NCI-H774 (cell line): ENCODE measurements around the gene DNLZ.

Experiments
- DNase-seq: peaks from one replicate; lab custom pipeline; 2025; lab: John Stamatoyannopoulos, UW

DNLZ gene

GRCh38 chr9:136395345-136396218 lies 32.0 kb upstream of the DNLZ start:
- DNase-seq, result no peak

GRCh38 chr9:136395020-136395340 lies 31.4 kb upstream of the DNLZ start:
- no peak for DNase-seq

DNA sequence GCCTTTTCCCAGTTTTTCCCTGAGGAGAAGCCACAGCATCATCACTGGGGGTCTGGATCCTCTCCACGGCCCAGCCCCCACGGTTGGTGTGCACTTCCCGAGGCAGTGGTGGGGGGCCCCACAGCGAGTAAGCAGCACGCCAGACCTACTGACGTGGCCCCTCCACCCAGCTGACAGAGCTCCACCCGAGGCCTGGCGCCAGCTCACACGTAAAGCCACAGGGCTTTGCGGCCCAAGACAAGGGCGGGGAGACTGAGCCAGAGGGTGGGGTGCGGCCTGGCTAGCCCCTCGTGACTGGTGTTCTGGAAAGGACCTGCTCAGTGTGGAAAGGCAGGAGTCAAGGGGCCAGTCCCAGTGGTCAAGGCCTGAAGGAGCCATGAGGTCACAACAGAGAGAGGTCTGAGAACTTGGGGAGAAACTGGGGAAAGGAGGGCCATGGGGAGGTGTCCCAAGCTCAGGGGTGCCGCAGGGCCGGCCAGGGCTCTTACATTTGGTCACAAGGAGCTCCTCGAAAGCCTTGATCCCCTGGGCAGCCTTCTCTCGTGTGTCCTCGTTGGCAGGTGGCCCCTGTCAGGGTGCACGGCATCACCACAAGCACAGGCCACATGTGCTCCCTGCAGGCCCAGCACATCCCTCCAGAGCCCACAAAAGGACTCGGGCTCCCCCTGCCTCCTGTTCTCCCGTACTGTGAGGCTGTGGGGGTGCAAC lies 30.9 kb upstream of the DNLZ start:
- DNase-seq, result no peak

- DNase-seq, result no peak
Observed at GRCh38 chr9:136393531-136393930, 30.0 kb upstream of the DNLZ start.

DNA sequence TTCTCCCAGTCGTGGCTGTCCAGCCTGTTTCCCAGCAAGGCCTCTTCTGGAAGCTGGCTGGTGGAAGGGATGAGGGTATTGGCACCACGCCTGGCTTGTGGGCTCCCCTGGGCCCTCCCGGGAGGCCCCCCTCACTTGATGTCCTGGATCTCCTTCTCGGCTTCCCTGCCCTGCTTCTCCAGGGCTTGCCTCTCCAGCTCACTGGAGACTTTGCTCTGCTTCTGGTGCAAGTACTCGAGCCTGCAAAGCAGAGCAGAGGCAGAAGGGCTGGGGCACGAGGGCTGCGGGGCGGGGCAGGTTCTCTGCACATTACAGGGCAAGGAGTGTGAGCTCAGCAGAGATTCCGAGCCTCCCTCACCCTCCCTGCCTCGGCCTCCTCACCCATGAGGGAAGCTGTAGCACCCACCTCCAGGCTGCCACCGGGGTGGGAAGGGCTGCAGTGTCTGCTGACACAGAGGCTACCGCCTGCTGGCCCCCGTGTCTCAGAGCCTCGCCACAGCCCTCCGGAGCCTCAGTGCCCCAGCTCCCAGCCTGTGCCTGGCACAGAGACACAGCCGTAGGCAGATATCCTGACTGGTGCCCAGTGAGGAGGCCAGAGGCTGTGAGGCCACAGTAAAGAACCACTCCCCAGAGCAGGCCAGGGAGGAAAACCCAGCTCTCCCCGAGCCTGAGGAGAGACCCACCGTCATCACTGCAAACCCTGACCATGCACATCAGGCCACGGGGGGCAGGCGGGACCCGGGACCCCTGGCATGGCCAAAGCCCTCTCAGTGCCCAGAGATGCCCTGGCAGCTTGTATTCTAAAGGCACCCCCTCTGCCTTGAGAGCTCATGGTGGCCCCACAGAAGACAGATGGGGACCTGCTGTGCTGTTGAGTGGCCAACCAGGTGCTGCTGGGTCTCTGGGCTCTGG lies 29.2 kb upstream of the DNLZ start:
- no peak for DNase-seq

DNA sequence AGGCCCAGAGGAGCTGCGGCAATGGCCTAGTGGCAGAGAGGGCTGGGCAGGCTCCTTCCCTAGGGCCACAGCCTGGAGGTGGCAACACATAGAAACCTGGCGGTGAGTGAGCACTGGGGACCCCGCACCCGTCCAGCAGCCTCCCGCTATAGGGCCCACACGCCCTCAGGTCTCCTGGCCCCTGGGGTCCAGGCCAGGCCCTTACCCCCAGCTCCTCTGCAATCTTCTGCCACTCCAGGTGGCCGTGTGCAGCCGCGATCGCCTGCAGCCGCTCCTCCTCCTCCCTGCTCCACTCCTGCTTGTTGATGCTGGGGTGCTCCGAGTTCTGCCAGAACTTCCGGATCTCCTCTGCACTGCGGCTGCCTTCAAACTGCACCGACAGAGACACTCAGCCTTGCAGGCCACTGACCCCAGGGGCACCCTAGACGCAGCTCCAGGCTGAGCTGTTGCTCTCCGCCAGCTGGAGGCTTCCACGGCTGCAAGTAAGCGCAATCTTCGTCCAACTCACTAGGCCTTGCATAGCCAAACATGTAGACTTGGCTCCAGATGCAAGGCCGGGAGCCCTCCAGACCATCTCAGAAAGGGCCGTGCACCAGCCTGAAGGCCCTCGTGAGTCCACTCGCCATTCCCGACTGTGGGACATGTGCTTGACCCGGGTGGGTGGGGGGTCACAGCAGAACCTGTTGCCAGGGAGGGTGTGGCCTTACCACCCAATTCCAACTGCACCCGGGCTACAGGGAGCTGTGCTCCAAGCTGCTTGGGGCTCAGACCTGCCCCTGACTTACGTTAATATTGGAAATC lies 28.4 kb upstream of the DNLZ start:
- no peak for DNase-seq

DNA sequence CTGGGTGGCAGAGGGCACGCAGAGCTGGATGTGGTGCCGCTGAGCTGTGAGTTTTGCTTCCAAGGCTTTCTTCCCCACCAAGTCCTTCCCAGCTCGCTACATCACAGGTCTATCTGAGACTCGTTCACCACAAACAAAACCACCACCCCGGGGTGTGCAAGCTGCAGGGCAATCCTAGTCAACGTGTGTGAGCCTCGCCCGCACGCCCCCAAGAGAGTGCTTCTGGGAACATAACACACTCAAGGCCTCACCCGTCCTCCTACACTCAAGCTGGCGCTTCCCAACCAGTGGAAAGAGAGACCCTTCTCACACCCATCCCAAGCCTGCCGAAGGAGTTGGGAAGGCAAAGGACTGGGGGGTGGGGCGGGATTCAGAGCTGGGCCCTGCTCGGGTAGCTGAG lies 25.9 kb upstream of the DNLZ start:
- DNase-seq, result no peak

GRCh38 chr9:136387217-136387616 lies 23.7 kb upstream of the DNLZ start:
- no peak for DNase-seq

GRCh38 chr9:136386018-136386417 lies 22.5 kb upstream of the DNLZ start:
- no peak for DNase-seq

DNA sequence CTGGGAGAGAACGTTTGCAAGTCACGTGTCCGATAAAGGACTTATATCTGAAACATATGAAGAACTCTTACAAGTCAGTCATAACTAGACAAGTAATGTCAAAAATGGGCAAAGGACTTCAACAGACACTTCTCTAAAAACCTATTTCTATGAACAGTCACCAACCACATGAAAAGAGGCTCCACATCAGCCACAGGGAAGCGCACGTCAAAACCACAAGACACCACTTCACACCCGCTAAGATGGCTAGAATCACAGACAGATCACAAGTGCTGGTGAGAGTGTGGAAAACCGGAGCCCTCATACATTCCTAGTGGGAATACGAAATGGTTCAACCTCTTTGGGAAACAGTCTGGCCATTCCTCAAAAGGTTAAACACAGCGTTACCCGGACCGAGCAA lies 21.5 kb upstream of the DNLZ start:
- DNase-seq, result no peak

DNA sequence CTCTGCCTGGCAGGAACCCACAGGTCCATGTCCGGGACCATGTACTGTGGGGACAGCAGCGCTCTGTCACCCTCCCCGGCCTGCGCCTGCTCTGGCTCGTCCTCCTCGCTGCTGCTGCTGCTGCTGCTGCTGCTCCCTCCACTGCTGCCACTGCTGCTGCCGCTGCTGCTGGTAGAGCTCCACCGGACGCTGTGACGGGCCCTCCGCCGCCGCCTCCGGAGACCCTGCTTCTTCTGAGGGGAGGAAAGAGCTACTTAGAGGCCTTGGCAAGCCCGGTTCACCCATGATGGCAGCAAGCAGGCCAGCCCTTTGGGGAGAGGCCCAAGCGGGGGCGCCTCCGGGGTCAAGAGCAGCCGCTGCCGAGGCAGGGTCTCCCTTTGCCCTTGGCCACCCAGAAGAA lies 19.9 kb upstream of the DNLZ start:
- DNase-seq, result no peak

GRCh38 chr9:136381966-136382513 lies 18.5 kb upstream of the DNLZ start:
- no peak for DNase-seq

GRCh38 chr9:136381311-136381710 lies 17.8 kb upstream of the DNLZ start:
- DNase-seq, result no peak

- no peak for DNase-seq
Observed at GRCh38 chr9:136380381-136380780, 16.8 kb upstream of the DNLZ start.

DNA sequence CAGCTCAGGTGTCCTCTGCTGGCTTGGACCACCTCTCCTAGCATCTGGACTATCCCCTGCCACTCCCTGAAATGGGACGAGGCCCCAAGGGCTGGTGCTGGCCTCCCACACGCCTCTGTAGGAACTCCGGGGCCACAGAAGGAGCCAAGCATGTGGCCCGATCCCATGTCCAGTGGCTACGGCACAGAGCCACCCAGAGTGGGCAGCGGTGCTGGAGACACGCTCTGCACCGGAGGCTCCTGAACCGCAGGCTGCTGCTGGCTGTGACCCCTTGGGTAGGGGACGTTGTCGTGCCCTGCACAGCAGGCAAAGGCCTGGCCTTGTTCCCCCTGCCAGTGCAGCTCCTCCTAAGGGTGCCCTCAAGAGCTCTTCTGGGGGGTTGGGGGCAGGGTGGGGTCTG lies 16.3 kb upstream of the DNLZ start:
- no peak for DNase-seq

- no peak for DNase-seq
Observed at GRCh38 chr9:136379401-136379800, 15.9 kb upstream of the DNLZ start.

GRCh38 chr9:136379003-136379287 lies 15.4 kb upstream of the DNLZ start:
- no peak for DNase-seq

DNA sequence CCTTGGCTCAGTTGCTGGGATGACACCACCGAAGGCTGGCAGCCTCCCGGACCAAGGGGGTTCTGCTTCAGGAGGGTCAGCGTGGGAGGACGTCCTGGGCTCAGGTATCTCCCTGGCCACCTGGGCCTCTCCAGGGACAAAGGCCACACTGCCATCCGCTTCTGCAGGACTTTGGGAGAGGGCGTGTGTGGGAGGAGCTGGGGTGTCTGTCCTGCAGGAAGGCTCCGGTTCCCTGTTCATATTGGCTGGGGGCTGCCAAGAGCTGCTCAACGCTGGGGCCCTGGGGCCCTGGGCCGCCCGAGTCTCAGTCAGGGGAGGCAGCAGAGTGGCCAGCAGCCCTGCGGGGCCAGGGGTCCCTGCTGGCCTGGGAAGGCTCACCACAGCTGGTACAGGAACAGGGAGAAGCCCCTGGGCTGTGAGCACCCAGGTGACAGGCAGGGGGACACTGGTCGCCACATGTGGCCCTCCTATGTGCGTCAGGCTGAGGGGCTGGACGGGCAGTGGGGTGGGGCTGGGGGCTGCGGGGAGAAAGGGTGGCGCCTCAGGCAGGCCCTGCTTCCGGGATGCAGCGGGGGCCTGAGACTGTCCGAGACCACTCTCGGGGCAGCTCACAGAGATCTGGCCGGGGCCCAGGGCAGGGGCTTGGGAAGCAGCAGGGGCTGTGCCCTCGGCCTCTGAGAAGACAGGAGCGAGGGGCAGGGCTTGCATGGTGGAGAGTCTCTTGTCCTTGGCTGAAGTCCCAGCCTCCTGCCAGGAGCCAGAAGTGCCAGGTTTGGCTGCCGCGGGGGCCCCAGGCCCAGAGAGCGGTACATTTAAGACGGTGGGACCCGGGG lies 14.8 kb upstream of the DNLZ start:
- DNase-seq, result no peak

GRCh38 chr9:136377341-136378169 lies 14.0 kb upstream of the DNLZ start:
- no peak for DNase-seq

DNA sequence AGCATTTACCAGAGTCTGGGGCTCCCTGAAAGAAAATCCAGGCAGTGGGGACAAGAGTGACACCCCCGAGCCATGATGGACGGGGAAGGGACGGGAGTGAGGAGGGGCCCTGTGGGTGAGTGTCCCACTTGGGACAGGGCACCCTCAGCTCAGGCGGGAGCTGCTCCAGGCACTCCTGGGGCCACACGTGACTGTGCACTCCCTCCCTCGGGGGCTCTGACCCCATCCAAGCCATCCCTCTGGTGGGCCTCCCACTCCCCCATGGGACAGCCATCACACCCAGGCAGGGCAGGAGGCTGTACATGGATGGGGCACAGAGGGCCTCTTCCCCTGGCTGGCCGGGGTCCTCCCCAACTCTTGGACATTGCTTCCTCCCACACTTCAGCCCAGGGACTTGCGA lies 12.9 kb upstream of the DNLZ start:
- no peak for DNase-seq
